Thoracic aorta (tissue), 2 donors: ENCODE results near the gene L1CAM. TPM values are rescaled to one million over a fixed set of nuclear protein-coding genes. Genes with fewer than 3 reads are reported as not detected.

Source experiments
- ATAC-seq: fragments of 150-250 bp; one replicate; pipeline ENCODE4 v1.8.0; 2017; ENCODE audit warnings: low read depth; ENCODE audit not compliant: insufficient number of reproducible peaks, low FRiP score
- DNase-seq: peaks from one replicate; pipeline ENCODE4 v3.0.0-alpha.2; 2020; ENCODE audit warnings: low spot score
- H3K27ac ChIP-seq, 2 donors: fragments of 200-600 bp; sonication (generic); 1 replicate in 1 of 2; 2 replicates in 1 of 2; pipeline ENCODE4 v1.5.1; 2016; ENCODE audit warnings: mild to moderate bottlenecking in 2 of 2, moderate library complexity in 2 of 2
- H3K27me3 ChIP-seq: fragments of 200-600 bp; sonication (generic); replicated peaks from 2 replicates; pipeline ENCODE4 v1.6.0; 2016; ENCODE audit warnings: mild to moderate bottlenecking; ENCODE audit not compliant: insufficient read depth
- H3K36me3 ChIP-seq: fragments of 200-600 bp; sonication (generic); one replicate; pipeline ENCODE4 v1.5.1; 2016
- H3K4me1 ChIP-seq, 2 donors: fragments of 200-600 bp; sonication (generic); 1 replicate in 1 of 2; 2 replicates in 1 of 2; pipeline versions ENCODE4 v1.5.1 to v1.6.0; 2016; ENCODE audit warnings: low read depth in 2 of 2, mild to moderate bottlenecking in 1 of 2; ENCODE audit not compliant: control insufficient read depth in 1 of 2
- H3K4me3 ChIP-seq: fragments of 200-600 bp; sonication (generic); 2 replicates; pipeline ENCODE4 v1.5.1; 2016; ENCODE audit warnings: mild to moderate bottlenecking
- H3K9me3 ChIP-seq: fragments of 200-600 bp; sonication (generic); 2 replicates; pipeline ENCODE4 v1.5.1; 2016
- CTCF ChIP-seq: fragments of 200-600 bp; sonication (generic); IDR thresholded peaks from one replicate; pipeline ENCODE4 v1.5.1; 2019; ENCODE audit warnings: antibody characterized with exemption
- total RNA-seq, 2 donors: library from RNA; depleted of rRNA; stranded (reverse); fragments of >200 nt; gene quantifications; one replicate each; pipeline versions ENCODE4 v1.1.0 to v1.2.3, GENCODE V29; 2016

Gene L1CAM
- total RNA-seq, 2 donors from 2014 or later: 1.1 to 18.3 TPM

GRCh38 chrX:153926552-153926857 lies 40.5 kb upstream of the L1CAM start:
- DNase-seq: no peak
- TF ChIP-seq CTCF: no peak
- ATAC-seq: no peak
- peak overlapping the region; percentile 92 to 96 for H3K27ac ChIP-seq
- H3K9me3 ChIP-seq: no peaks in the 10 kb centered on the region
- peaks cover 0 to 10% of the 10 kb centered on the region in 2 donors for H3K4me1 ChIP-seq
- no peaks in the 10 kb centered on the region for H3K27me3 ChIP-seq
- peak overlapping the region; percentile 85 for H3K4me3 ChIP-seq
- peaks cover 5% of the 10 kb centered on the region for H3K36me3 ChIP-seq

DNA sequence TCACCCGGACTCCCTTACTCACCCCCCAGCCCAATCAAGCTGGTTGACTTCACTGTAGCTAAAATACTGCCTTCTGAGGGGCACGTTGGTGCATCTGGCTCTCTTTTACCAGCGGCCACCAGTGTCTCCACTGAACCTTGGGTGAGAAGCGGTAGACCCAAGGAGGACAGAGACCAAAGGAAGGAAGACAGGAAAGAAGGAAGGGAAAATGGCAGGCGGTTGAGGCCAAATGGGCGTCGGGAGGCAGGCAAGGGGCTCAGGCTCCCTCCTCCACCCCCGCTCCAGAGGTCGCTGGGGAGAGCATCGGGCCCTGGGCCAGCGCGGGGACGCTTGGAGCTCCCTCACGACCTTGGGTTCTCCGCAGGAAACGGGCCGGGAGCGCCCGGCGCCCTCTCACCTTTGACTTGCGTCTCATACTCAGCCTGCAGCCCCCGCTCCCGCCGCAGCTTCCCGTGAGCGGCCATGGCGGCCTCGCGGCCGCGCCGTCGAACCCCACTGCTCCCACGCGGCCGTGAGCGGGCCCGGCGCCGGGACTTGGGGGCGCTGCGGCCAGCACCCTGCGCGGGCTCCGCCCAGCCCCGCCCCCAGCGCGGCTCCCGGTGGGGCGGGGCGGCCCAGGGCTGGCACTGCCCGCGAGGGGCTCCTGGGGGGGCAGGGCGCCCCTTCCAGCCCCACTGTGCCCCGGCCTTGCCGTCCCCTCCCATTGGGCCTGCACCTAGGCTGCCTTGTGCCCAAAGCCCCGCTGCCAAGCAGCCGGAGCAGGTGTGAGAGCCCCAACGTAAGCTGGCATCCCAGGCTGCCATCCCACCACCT lies 40.0 kb upstream of the L1CAM start, which contains the start of gene ARHGAP4:
Gene ARHGAP4, minus strand, starts transcription at position 526 of the 813 bp plus-strand sequence. Its CDS starts 62 bp downstream, at position 464.
- Histone ChIP-seq H3K4me1 (peaks cover 0 to 10% of the 10 kb centered on the region in 2 donors), H3K36me3 (peaks cover under 1% of the 10 kb centered on the region), H3K9me3 (no peaks in the 10 kb centered on the region), H3K27me3 (no peaks in the 10 kb centered on the region), H3K27ac (peak within 1 kb of the TSS; percentile 92 to 96), H3K4me3 (peak within 1 kb of the TSS; percentile 85)
- DNase-seq (no peak), ATAC-seq (no peak)
- no peak for TF ChIP-seq CTCF

GRCh38 chrX:153925387-153925738 lies 39.4 kb upstream of the L1CAM start:
- Histone ChIP-seq H3K9me3 (no peaks in the 10 kb centered on the region), H3K27me3 (no peaks in the 10 kb centered on the region), H3K4me3 (peak overlapping the region; percentile 53), H3K4me1 (peaks cover 0 to 10% of the 10 kb centered on the region in 2 donors), H3K27ac (peak overlapping the region in 1 of 2 donors; percentile 30), H3K36me3 (no peaks in the 10 kb centered on the region)
- DNase-seq (no peak), ATAC-seq (no peak)
- TF ChIP-seq CTCF: no peak

- no peaks in the 10 kb centered on the region for H3K27me3 ChIP-seq
- peaks cover 0 to 10% of the 10 kb centered on the region in 2 donors for H3K4me1 ChIP-seq
Observed at GRCh38 chrX:153924149-153924861, 38.3 kb upstream of the L1CAM start.

More at GRCh38 chrX:153924149-153924861, 38.3 kb upstream of the L1CAM start:
- Histone ChIP-seq H3K4me3 (peak overlapping the region; percentile 35), H3K36me3 (no peaks in the 10 kb centered on the region), H3K9me3 (no peaks in the 10 kb centered on the region), H3K27ac (no peak overlapping the region)
- no peak for TF ChIP-seq CTCF
- DNase-seq (no peak), ATAC-seq (no peak)
